CMK (cell line): Measurements from ENCODE around the gene SORBS2.

Experiments
- DNase-seq: peaks from one replicate; pipeline ENCODE4 v3.0.0-alpha.2; 2010; ENCODE audit warnings: low read depth

Gene SORBS2

DNA sequence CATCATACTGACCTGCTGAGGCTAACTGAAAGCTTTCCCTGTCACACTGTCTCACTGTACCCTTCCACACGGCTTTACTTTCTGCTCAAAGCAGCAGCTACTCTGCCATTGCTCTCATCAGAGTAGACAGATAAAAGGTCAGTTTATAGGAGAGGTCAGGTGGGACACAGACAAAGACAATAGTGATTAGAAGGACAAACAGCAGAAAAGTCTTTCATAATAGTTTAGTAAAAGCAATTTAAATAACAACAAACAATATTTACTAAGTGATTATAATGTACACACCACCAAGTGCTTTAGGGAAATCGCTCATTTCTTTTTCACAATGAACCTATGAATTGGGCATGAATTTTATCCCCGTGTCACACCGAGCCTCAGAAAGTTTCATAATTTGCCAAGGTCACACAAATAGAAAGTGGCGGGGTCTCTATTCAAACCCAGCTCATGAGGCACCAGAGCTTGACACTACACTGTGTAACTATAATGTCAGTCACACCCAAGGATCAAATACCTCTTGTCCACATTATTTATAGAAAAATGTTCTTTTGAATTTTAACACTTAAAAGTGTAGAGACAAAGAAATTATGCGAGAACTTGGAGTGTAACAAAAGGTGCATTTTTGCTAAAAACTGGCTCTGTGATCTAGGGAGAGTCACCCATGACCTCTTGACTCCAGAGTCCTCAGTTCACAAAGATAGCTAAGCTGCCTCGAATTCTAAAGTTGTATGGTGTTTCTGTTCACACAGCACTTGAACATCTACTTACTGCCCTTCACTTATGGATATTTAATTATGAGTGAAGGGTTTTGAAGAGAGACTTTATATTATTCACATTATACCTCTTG is 24.5 kb upstream of the SORBS2 start:
- DNase-seq, result no peak

DNA sequence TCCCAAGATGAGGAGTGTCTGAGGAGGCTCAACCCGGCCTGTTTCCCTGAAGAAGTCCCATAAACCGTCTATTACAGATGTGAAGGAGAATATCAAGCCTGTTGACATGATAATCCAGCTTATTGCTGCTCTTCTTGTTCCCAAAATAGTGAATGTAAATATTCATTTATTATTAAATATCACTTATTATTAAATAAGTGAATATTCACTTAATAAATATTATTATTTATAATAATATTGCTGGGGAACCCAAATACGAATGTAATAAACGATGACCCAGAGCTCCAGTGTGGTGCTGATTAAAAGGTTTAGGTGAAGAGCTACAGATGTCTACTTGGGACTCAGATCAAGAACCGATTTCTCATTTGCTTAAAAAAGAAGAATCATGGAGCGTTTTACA is 23.8 kb upstream of the SORBS2 start:
- no peak for DNase-seq

DNA sequence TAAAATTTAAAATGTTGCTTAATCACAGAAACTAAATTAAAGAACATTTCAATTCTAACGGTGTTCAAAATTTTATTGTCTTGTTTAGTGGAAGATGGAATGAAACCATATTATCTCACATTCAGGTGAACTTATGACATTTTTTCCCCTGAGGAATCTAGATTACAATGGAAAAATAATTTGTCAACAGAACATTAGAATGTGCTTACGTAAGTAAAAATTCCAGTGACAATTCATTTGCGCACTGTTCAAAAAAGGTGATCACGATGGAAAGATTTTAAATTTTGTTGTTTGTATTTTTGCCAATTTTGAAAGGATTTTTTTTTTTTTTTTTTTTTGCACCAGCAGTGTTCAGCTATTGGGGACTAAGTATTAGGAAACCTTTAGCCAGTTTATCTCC is 23.3 kb upstream of the SORBS2 start:
- no peak for DNase-seq

DNA sequence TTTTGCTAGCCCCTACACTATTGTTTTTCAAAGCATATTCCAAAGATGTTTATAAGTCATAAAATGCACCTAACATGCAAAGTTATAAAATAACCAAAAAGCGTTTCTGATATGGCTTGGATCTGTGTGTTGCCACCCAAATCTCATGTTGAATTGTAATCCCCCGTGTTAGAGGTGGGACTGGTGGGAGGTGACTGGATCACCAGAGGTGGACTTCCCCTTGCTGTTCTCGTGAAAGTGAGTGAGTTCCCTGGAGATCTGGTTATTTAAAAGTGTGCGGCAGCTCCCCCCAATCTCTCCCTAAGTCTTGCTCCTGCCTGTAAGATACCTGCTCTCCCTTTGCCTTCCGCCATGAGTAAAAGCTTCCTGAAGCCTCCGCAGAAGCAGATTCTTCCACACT is 22.8 kb upstream of the SORBS2 start:
- no peak for DNase-seq

DNA sequence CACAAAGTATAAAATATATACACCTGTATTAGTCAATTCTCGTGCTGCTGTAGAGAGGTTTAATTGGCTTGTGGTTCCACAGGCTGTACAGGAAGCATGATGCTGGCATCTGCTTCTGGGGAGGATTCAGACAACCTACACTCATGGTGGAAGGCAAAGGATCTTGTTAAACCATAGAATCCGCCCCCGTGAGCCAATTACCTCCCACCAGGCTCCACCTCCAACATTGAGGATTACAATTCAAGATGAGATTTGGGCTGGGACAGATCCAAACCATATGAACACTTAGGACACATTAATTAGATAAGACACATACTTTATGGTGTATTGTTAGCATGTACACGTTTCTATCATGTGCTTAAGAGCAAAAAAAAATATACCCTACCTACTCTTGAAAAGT is 22.1 kb upstream of the SORBS2 start:
- DNase-seq, result no peak

DNA sequence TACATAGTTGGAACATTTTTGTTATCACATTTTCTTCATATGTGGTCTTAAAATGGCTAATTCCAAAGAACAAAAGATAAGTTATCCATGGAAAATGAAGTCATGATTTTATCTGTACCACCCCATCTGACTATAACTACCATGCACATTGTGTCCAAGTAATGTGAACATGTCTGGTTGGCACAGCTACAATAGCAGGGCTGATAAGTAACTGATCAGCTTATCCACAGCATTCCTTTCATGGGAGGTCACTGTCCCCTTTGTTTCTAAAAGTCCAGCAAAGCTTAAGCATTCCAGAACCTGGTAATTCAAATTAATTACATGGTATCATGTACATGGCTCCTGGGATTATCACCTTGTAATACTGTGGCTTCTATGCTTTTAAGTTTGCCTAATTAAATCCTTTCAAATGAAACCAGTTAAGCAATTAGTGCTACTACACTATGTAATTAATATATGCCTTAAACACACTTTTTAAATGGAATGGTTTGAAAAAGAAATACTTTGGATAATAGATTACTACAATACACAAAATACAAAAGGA is 21.1 kb upstream of the SORBS2 start:
- no peak for DNase-seq

DNA sequence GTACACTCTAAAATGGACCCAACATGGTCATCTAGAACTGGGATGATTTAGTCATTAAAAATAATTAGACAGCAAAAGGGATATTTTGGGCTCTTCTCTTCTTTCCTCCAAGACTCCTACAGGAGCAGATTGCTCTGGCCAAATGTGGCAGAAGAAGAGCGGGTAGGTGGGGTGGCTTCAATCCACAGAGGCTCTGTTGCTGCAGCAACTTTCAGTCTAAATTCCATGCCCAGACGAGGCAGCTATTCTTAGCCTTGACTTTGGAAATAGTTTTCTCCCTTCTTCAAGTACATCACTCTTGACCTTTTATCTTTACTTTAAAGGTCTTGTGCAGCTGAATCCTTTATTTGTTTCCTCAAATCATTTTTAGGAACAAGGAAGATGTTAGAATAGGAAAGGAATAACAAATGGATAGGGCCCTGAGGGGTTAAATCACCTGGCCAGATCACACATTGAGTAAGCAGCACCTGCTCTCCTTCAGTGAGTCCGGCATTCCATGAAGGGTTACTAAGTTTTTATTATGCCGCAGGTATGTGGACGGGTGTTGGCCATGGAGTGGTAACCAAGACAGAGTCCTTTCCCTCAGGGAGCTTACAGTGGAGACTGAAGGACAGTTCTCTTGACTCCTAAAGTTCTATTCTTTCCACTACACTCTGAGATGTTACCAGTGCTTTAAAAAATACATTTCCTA is 19.3 kb upstream of the SORBS2 start:
- DNase-seq, result no peak

DNA sequence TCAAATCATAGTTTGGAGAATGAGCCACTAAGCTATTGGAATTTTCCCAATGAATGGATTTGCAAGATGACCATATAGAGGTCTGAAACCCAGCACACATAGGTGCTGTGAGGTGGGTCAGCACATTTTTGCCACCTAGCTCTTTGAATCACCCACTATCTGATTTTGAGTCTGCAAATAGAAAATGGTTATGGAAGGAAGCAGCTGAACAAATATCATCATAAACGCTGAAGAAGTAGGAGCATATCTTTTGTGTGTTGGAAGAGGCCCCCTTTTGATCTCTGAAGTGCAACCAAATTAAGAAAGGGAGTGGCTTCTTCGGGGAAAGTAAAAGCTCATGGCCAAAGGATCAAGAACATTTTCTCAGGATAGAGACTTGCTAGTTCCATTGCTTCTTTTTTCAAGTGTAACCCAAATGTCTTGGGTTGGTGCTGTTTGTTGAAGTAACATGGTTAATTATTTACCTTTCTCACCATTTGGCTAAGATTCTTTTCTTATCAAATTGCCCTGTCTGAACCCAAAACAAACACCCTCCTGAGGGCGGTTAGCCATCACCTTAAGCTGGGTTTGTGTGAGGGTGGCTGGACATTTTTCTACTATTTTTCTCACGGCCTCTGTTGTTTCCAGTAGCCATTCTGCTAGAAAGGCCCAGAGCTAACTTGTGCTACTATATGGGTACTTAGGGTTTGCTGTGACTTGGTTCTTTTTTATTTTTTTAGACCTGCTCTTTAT is 18.4 kb upstream of the SORBS2 start:
- no peak for DNase-seq

DNA sequence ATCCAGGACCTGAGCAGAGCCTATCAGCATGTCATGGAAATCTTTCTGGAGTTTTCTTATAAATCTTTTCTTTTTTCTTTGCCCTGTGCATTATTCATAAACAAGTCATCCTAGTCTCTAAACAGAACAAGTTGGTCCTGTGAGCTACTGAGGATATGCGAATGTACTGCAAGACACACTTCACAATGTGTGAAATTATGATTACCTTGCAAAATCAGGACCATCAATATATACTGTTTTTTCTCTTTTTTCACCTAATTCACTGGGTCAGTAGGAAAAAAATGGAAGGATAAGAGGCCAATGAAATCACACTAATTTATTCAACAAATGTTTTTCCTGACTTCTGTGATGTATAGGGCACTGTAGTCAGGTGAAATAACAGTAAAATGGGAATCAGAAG is 14.4 kb upstream of the SORBS2 start:
- no peak for DNase-seq

DNA sequence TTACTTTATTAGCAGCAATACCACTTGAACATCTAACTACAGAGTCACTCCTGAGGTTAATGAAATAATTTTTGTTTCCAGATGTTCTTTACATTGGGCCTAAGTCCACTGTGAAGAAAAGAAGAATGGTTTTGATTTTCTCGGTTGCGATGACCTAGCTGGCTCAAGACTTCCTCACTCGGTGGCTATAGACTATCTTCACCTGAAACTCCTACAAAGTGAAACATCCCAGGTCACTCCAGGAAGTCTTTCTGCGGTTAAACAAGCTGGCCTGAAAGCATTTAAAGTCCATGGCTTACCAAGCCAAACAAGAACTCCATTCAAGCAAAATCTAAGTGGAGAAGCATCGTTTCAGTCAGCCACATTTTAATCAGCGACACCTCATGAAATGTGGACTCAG is 13.7 kb upstream of the SORBS2 start:
- no peak for DNase-seq

DNA sequence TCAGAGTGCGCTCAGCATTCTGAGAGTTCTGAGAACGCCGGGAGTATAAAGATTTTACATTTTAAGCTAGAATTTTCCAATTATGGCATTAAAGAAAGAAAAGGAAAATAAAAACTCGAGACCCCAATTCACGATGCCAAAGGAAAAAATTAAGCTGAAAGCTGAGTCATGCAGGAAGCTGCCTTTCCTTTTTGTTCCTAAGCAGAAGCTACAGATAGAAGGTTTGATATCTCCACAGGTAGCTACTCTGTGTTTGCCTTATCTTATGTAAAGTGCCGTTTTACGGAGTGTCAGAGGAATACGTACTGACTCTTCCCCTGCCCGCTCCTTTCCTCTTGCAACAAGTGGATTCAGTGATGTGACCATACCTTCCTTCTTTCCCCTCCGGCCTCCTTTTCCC is 10.8 kb upstream of the SORBS2 start:
- DNase-seq, result no peak

DNA sequence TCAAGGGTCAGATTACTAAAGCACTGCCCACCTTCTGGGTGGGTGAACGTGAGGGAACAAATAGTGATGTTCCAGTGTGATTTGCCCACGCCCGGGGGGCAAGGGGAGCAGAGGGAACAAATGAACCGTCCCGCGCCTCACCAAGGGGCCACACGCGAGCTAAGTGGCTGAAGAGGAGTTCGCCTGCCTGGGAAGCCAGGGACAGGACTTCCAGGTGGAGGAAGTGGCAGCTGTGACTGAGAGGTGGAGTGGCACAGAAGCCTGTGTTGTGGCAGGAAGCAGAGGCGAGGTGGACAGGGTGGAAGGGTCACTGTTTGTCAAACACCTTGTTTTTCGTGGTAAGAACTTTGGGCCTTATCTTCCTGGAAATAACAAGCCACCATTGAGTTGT is 9.0 kb upstream of the SORBS2 start:
- no peak for DNase-seq

DNA sequence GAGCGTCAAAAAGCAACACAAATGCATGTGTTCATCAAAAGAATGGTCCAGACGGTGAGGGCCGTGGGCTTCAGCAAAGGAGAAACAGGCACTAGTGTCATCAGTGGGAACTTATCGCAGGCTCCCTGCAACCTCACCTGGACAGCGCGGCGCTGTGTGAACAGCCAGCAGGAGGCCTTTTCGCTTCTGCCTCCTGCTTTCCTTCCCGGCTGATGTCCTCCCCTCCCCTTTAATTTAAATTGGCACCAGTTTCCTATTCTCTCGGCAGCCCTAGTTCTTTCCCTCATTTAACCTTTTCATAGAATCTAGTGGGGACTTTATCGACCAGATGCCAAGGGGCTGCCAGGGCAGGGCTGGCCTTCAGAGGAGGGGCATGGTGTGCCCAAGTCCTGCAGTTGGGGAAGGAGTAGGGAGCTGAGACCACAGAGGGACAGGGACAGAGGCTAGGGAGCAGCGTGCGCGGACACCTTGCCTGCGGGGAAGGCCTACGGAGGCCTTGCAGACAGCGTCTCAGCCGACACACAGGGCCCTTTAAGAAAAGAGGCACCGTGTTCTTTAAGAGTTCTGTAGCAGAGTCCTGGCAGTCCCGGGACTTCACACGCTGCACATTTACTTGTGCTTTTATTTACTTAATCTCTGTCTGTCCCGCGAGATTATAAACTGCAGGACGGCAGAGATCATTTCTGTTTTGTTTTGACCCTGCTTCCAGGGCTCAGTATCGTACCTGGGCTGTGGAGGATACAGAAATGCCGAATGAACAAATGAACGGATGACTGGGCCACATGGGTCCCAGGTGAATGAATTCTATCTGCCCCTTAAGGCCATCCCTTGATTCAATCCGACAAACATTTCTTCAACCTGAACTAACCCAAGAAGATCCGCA is 8.4 kb upstream of the SORBS2 start:
- DNase-seq, result no peak

DNA sequence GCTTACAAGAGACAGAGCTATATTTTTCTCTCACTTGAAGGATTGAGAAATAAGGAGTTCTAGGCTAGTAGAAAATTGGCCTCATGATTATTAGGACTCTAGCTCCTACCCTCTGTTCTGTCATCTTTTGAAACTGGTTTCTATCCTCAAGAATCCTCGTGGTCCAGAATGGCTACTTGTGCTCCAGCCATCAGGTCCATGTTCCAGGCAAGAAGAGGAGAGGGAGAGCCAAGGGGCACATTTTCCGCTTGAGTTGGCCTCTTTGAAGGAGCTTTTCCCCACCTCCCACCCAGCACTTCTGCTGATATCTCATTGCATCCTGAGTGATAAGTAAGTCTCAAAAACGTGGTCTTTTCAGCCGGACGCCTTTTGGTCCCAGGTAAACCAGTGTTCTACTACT is 7.2 kb upstream of the SORBS2 start:
- DNase-seq, result no peak

DNA sequence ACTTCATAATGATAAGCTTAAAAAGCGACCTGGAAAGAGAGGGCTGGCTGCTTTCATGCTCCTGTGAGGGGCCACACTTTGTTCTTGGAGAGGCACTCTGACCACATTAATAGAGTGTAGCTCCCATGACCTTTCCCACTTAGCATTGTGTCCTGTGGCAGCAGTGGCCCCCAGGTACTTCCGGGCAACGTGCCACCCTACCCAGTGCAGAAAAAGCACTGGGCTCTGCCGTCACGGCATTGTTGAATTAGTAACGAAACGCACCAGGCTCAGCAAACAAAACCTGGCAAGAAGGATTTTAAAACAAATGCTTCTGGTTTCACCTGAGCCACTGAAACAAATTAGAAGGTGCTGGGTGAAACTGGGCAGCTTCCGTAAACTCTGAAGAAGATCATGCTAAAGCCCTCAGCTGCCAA is 5.4 kb upstream of the SORBS2 start:
- DNase-seq, result no peak

DNA sequence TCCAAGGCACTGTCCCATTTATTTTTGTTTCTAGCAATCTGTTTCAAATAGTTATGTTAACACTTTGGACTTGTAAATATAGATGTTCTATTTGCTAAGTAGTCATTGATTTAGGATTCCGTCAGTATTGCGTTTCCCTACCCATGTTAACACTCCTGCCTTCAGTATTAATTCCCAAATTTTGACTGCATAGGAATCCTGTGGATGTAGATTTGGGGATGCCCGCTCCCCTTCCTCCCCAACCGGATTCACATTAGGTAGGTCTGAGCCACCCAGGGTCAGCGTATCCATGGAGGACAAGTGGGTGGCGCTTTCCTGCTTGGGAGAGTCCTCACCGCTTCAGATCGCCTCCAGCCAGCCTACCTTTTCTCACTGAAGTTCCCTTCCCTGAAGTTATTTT is 1.1 kb upstream of the SORBS2 start:
- DNase-seq, result no peak

DNA sequence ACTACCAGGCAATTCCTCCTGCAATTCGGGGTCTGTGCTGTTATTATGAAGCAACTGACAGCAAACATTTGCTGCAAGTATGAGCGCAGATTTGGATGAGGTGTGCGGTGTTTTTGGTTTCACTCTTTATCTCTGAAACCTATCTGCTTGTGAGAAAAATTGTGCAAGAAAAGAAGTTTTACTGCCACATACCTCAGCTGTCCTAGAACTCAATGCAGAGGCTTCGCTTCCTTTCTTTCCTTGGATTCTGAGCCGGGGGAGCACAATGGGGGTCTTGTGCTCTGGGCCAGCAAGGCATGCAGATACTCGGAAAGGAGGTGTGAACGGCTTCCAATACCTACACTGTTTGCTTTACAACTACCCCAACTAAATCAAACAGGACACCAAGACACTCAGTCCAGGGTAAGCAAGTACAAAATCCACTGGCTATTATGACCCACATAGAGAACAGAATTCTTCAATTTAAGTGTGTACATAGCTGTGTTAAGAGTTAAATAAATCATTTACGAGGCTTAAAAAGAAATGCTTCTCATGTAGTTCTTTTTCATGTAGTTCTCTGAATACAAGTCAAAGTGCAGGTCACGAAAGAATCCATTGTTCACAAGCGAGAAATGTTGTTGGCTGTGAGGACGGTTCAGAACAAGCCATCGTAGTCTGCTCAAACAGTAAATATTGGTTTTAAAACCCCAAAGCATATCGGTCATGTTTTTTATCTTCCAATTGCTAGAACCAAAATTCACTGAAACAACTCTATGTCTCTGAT is 1.1 kb downstream of the SORBS2 start:
- DNase-seq, result no peak

DNA sequence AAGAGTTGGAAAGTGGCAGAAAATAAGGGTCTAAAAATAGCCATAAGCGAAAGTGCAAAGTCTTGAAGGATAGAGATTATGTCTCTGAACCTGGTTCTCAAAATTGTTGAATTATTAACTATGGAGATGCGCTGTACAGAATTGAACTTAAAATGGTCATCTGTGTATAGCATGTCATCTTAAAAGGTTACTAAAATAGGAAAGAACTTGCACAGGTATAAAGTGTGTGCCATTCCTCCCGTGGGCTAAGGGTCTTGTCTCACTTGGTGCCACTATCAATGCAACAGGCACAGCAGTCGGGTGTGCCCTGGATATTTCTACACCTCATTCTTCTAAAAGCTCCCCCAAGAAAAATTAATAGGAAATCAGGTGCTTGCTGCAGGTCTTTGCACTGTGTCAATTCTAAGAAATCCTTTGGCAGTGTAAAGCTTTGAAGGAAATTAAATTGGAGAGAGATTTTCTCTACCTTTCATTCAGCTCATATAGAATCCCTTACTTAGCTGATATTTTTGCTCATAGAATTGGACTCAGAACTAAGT is 2.4 kb downstream of the SORBS2 start:
- no peak for DNase-seq

DNA sequence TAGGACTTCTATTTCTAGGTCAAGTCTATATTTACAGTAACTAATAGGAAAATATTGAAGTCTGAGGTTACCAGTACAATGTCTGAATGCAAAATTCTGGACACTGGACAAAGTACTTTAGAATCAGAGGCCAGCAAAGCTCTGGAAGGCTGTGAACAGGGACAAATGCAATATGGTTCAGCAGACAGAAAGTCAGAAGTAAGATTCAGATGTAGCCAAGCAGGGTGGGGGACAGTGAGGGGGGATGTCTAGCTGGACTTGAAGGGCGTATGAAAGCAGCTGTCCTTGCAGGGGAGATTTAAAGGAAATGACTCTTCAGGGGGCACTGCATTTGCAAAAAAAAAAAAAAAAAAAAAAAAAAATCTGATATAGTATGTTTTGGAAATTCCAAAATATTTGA is 2.9 kb downstream of the SORBS2 start:
- no peak for DNase-seq

DNA sequence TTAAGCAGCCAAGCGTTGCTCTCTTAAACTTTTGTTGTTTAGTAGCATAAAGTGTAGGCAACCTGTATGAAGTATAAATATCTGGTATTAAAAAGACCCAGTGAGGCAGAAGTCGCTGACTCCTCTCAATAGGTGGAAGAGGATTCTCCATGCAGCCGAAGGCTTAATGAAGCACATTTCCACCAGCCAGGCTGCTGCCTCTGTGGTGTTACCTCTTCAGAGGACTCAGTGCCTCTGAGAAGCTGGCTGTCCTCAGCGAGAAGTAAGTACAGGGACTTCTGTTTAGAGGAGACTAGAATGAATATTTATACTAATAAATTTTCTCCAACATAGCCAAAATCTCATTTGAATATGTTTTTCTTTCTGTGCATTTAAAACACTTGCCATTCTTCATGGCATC is 6.0 kb downstream of the SORBS2 start:
- DNase-seq, result no peak
